HG03097 (cell line): ENCODE data around the gene ZCCHC3.

Experiments used
- ATAC-seq: cut with Tn5 transposase; IDR thresholded peaks from one replicate; pipeline ENCODE4 v1.9.1; 2021; ENCODE audit not compliant: unreplicated experiment, low FRiP score

The ZCCHC3 gene

DNA sequence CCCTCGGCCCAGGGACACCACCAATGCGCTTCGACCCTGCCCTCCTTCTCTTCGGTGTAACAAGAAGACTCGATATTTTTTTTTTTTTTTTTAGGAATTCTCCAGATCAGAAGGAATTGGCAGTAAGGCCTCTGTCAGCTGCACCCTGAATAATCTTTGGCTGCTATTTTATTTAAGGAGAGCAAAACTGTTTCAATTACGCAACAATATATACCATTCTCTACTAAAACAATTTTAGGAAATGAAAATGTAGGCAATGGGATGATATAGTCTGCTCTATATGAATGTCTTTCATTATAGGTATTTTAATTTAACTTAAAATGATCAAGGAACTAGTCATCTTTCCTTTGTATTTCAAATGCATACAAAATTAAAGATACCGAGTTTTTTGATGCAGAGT lies 13.3 kb downstream of the ZCCHC3 start:
- no peak for ATAC-seq

GRCh38 chr20:311609-312008 lies 14.2 kb downstream of the ZCCHC3 start:
- ATAC-seq: no peak

- no peak for ATAC-seq
Measured at GRCh38 chr20:312067-312466, 14.7 kb downstream of the ZCCHC3 start.

DNA sequence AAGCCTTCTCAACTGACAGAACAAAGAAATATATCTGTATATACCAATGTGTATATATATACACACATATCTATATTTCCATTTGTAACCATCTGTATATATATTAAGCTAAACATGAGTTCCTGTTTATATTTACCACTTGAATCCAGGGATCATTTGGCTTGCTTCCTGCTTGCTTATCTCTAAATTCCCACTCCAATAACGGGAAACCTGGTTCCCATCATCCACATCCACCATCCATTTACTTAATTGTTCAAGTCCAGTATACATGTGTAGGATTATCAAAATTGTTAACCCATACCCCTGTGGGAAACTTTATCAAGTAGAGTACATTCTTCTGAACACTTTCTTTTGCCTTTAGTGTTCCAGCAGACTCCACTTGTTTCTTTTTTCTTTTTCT lies 15.5 kb downstream of the ZCCHC3 start:
- no peak for ATAC-seq

- no peak for ATAC-seq
Measured at GRCh38 chr20:313402-313801, 16.0 kb downstream of the ZCCHC3 start.

DNA sequence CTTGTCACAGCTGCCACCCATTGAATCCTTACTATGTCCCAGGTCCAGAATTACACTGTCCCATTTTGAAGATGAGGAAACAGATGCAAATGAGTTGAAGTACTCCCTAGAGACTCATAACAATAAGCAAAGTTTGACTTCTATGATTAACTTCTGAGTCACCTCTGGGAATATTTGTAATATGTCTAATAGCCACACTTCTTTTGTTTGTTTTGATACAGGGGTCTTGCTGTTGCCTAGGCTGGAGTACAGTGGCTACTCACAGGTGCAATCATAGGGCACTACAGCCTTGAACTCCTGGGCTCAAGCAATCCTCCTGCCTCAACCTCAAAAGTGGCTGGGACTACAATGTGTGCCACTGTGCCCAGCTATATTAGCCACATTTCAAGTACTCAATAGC lies 16.6 kb downstream of the ZCCHC3 start:
- ATAC-seq: no peak

- no peak for ATAC-seq
Measured at GRCh38 chr20:316316-317068, 19.1 kb downstream of the ZCCHC3 start.

GRCh38 chr20:324177-325044 lies 27.0 kb downstream of the ZCCHC3 start:
- ATAC-seq: peak; percentile 52

GRCh38 chr20:325045-325888 lies 27.9 kb downstream of the ZCCHC3 start, which contains the start of gene SOX12:
Gene SOX12 (plus strand): TSS chr20:325552. CDS start chr20:325925, 373 bp downstream.
- peak; percentile 63 for ATAC-seq

- peak; percentile 13 for ATAC-seq
Measured at GRCh38 chr20:325889-326644, 28.7 kb downstream of the ZCCHC3 start.

GRCh38 chr20:326645-327185 lies 29.3 kb downstream of the ZCCHC3 start:
- no peak for ATAC-seq

- ATAC-seq: no peak
Measured at GRCh38 chr20:327186-328026, 30.0 kb downstream of the ZCCHC3 start.

DNA sequence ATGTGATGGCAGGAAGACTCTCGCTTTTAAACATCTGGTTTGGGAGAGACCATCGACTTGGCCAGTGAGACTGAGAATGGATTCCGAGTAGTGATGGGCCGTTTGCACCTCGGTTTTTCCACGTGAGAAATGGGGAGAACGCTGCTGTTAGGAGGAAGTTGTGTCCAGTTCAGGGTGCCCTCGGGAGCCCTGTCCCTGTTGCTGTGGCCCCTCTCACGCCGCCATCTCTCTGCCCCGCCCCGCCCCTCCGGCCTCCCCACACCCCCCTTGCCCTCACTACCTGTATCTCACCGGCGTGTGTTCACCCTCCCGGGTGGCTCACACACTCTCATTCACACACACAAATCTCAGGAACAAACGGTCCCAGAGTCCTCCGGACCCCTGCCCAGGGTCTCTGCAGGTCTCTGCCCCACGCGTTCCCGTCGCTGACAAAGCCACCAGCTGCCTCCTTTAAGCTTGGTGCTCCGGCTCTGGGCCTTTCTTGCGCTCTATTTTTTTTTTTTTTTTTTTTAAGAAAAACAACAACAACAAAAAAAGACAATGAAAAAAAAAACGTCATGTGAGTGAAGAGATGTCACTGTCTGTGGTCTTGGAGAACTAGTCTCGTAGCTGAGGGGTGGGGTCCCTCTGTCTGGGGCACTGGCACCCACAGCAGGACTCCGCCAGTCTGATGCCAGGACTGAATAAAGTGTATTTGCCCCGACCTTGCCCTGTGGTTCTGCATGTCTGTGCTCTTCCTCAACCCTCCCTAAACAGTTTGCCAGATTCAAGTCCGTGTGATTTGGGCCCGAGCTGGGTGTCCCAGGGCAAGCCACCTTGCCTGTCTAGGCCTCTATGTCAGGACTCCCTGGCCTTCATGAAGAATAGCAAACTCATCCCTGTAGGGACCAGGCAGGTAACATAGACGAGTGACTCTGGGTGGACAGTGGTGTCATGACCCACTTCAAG lies 30.9 kb downstream of the ZCCHC3 start:
- ATAC-seq: no peak

DNA sequence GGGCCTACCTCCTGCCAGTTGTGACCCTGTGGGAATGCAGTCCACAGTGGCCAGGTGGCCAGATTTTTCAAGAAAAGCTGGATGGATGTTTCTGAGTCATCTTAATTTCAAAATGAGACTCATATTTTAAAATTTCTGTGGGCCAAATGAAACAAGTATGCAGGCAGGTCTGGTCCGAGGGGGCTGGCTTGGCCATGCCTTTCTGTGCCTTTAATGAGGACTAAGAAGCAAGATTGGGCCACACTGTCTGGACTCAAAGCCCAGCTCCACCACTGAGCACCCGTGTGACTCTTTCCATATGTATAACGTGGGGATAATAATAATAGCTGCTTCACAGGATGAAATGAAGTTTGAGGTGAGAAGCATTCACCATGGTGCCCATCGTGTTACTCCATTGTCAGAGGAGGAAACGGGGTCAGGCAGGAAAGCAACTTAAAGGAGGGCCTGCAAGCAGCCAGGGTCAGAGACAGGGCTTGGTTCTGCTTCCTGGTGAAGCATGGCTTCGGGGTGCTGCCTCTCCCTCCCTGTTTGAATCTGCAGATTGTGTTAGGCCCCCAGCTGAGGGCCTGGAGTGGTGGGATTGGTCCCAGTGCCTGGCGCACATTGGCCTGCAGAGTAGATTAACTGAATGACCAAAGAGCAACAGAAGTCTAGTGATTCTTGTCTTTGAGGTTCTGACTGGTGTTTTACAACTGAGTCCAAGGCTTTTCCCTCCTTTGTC lies 31.8 kb downstream of the ZCCHC3 start:
- no peak for ATAC-seq

DNA sequence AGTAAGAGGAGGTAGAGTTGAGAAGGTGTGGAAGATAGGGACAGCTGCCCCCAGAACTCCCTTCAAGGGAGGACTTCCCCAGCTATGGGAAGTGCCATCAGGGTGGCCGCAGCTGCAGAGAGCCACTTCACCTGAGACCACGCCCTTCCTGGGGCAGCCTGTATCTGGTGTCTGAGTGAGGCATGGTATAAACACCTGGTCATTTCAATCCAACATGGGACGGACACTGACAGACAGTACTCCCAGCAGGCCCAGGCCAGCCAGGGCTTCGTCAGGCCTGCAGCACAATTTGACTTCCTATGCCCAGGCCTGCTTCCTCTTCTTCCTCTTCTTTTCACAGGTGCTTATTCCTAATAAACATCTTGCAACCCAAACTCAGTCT lies 32.5 kb downstream of the ZCCHC3 start:
- no peak for ATAC-seq

DNA sequence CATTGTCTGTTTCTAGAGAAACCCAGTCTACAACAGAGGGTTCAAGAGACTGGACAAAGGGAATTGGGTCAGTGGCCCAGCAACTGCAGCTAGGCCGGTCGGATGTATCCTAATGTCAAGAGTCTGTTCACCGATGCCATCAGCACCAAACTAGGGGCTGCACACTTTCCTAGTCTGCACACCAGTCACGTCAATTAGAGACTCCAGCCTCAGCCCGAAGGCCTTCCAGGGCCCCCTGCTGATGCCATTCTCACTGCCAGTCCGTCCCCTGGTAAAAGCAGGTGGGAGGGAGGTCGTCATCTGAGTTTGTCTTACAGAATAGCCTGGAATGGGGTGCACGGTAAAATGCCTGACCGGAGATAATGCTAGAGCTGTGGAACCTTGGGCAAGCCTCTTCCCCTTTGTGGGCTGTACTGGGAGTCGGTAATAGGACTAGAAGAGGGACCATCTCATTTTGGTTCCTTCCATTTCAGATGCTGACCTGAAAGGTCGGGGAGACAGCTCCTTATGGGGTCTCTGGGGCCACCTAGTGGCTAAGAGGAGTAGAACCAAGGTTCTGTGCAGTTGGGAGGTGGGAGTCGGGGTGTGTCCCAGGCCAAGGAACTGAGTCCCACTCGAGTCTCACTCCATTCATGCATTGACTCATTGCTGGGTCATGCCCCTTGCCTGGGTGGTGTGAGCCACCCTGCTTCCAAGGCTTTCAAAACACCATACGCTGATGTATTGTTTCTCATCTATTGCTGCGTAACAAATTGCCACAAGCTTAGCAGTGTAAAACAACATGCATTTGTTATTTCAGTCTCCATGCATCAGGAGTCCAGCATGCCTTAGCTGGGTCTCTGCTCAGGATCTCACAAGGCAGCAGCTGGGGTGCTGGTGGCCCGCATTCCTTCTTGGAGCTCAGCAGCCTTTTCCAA lies 33.1 kb downstream of the ZCCHC3 start:
- no peak for ATAC-seq
